PC-9 (cell line): ENCODE measurements around the gene TNK1.

Experiments used
- CTCF ChIP-seq: fragments of 200-600 bp; sonication (generic); conservative IDR thresholded peaks from 2 replicates; pipeline ENCODE4 v1.6.1; 2017; ENCODE audit warnings: mixed run types, antibody characterized with exemption, mild to moderate bottlenecking, moderate library complexity
- EZH2 ChIP-seq: fragments of 200-600 bp; sonication (generic); IDR thresholded peaks from 2 replicates; pipeline ENCODE4 v1.8.0; 2017; ENCODE audit warnings: antibody characterized with exemption, low read depth

DNA sequence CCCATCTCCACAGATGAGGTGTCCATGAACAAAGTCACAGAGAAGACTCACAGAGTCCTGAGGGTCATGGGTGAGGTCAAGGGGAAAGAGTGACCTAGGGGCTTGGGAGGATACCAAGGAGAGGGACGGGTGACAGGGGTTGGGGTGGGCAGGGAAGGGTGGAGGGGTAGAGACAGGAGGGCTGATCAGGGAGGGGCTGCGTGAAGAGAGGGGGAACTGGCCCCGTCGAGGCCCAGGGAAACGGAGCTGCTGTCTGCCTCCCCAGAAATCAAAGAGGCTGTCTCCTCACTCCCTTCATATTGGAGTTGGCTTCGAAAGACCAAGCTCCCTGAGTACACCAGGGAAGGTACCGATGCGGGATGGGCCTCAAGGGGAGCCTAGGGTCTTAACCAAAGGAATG lies 25.3 kb upstream of the TNK1 start:
- no peak for TF ChIP-seq CTCF
- no peak for TF ChIP-seq EZH2
